Ascending aorta (tissue), 2 donors: ENCODE results near the gene MYZAP. TPM values are rescaled to one million over a fixed set of nuclear protein-coding genes. Genes with fewer than 3 reads are reported as not detected.

Experiments used
- DNase-seq, 2 donors: peaks; one replicate each; pipeline ENCODE4 v3.0.0-alpha.2; 2019; ENCODE audit warnings: low spot score in 2 of 2
- H3K27ac ChIP-seq, 2 donors: fragments of 200-600 bp; sonication (generic); one replicate each; pipeline ENCODE4 v1.5.1; 2016 to 2017; ENCODE audit warnings: mild to moderate bottlenecking in 1 of 2
- H3K27me3 ChIP-seq: fragments of 200-600 bp; sonication (generic); one replicate; pipeline ENCODE4 v1.5.1; 2017
- H3K36me3 ChIP-seq, 2 donors: fragments of 200-600 bp; sonication (generic); one replicate each; pipeline ENCODE4 v1.5.1; 2016
- H3K4me1 ChIP-seq, 2 donors: fragments of 200-600 bp; sonication (generic); one replicate each; pipeline ENCODE4 v1.5.1; 2016 to 2017; ENCODE audit warnings: mild to moderate bottlenecking in 1 of 2
- H3K4me3 ChIP-seq, 2 donors: fragments of 200-600 bp; sonication (generic); one replicate each; pipeline ENCODE4 v1.5.1; 2016 to 2017; ENCODE audit warnings: mild to moderate bottlenecking in 1 of 2
- H3K9me3 ChIP-seq, 2 donors: fragments of 200-600 bp; sonication (generic); one replicate each; pipeline ENCODE4 v1.5.1; 2016
- intact Hi-C: fragments of 100-400 bp; cut with DNase I; formaldehyde crosslinking; loops from one replicate; pipeline ENCODE4 v1.15.1; 2023
- total RNA-seq: library from RNA; depleted of rRNA; stranded (reverse); fragments of >200 nt; gene quantifications from one replicate; pipeline ENCODE4 v1.1.0, GENCODE V29; 2016
- TF ChIP-seq, protein P1 (sequence below), 3 experiments: fragments of 200-600 bp in 2 of 3; fragments of 450-650 bp in 1 of 3; sonication (generic) in 2 of 3; IDR thresholded peaks; one replicate each; pipeline ENCODE4 v1.5.1; 2016 to 2019; ENCODE audit warnings: antibody characterized with exemption in 3 of 3, mild to moderate bottlenecking in 1 of 3, moderate library complexity in 1 of 3

MYZAP gene
- total RNA-seq, 1 donor from 2014 or later: 7.6 TPM

DNA sequence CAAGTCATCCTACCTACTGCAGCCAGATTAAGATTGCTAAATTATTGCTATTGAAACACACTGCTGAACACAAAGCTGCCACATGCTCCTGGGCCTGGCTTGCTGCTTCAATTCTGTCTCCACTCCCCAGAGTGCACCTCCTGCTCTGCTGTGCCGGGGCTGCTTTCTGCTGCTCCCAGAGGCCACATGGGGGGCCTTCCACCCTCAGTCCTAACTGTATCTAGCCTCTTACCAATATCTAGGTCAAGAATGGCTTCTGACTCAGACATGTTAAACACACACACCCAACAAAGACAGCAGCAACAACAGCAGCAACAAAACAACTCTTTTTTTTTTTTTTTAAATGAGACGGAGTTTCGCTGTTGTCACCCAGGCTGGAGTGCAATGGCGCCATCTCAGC lies 33.0 kb downstream of the MYZAP start:
- no peaks in the 10 kb centered on the region for H3K36me3 ChIP-seq
- H3K9me3 ChIP-seq: no peaks in the 10 kb centered on the region
- intact Hi-C loops: no loop called here
- TF ChIP-seq, protein P1, sequence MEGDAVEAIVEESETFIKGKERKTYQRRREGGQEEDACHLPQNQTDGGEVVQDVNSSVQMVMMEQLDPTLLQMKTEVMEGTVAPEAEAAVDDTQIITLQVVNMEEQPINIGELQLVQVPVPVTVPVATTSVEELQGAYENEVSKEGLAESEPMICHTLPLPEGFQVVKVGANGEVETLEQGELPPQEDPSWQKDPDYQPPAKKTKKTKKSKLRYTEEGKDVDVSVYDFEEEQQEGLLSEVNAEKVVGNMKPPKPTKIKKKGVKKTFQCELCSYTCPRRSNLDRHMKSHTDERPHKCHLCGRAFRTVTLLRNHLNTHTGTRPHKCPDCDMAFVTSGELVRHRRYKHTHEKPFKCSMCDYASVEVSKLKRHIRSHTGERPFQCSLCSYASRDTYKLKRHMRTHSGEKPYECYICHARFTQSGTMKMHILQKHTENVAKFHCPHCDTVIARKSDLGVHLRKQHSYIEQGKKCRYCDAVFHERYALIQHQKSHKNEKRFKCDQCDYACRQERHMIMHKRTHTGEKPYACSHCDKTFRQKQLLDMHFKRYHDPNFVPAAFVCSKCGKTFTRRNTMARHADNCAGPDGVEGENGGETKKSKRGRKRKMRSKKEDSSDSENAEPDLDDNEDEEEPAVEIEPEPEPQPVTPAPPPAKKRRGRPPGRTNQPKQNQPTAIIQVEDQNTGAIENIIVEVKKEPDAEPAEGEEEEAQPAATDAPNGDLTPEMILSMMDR (IDR thresholded peaks at IDR 0.05): no peak
- no peaks in the 10 kb centered on the region for H3K27me3 ChIP-seq
- H3K27ac ChIP-seq: no peak overlapping the region
- peaks cover 0 to 12% of the 10 kb centered on the region in 2 donors for H3K4me1 ChIP-seq
- DNase-seq: no peak
- H3K4me3 ChIP-seq: no peak overlapping the region

DNA sequence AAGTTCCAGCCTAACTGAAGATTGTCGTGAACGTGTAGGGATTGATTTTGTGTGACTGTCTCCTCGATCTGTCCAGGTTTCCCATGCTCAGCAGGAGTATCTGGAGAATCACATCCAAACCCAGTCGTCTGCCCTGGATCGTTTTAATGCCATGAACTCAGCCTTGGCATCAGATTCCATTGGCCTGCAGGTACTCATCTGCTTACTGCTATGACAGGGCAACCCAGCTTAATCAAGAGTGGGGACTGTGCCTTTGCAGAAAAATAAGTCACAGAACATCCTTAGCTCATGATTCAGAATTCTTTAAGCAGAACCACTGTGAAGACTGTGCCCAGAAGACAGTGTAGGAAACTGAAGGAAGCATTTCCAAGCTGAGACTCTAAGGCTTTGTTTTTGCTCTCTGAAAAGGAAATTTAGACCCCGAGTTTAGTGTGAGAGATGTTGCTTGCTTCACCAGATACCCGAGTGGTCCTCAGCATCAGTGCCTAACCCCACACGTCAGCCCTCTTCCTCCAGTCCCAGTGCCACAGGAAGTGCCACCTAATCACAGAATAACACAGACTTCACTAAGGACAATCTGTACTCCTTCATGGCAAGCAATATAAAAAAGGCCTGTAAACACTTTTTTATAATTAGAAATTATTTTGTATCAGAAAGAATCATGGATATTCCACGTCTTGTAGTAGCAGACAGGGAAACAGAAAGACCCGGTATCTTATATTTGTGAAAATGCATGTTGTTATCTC lies 34.2 kb downstream of the MYZAP start:
- TF ChIP-seq, protein P1 (IDR thresholded peaks at IDR 0.05): no peak
- intact Hi-C loops: no loop called here
- no peak overlapping the region for H3K27ac ChIP-seq

DNA sequence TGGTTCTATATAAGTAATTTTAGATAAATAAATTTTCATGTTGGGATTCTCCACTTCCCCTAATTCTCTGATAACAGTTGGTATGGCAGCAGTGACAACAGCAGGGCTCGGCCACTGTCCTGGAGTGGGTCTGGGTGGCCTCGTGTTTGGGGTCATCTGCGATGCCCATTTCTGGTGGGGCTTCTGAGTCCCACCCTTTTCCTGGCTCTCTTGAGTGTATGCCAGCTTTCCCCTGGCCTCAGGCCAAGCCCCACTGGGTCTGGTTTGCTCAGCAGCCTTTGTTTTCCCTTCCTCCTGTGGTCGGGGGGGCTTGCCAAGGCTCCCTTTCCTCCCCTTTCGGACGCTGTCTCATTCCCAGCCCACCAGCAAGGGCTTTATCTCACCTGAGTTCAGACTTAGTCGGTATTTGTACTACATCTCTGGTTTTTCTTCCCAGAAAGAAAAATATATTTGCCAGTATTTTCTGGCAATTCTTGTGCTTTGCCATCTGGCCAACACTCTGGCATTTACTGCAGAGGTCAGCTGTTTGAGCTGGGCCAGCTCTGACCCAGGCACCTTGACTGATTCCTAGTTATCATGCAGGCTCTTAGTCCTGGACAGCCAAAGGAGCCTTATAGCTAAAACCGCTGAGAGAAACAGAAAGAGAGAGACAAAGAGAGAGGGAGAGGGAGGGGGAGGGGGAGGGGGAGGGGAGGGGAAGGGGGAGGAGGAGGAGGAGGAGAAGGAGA lies 35.2 kb downstream of the MYZAP start:
- TF ChIP-seq, protein P1 (IDR thresholded peaks at IDR 0.05): no peak
- H3K36me3 ChIP-seq: no peaks in the 10 kb centered on the region
- intact Hi-C loops: no loop called here
- DNase-seq: no peak
- no peak overlapping the region for H3K4me3 ChIP-seq
- H3K9me3 ChIP-seq: no peaks in the 10 kb centered on the region
- H3K27me3 ChIP-seq: no peaks in the 10 kb centered on the region
- no peak overlapping the region for H3K27ac ChIP-seq
- peaks cover 0 to 12% of the 10 kb centered on the region in 2 donors for H3K4me1 ChIP-seq

More for the DNA sequence above, 34.2 kb downstream of the MYZAP start:
- Histone ChIP-seq H3K27me3 (no peaks in the 10 kb centered on the region), H3K36me3 (no peaks in the 10 kb centered on the region), H3K4me1 (peaks cover 0 to 12% of the 10 kb centered on the region in 2 donors), H3K9me3 (no peaks in the 10 kb centered on the region), H3K4me3 (no peak overlapping the region)
- DNase-seq: no peak

DNA sequence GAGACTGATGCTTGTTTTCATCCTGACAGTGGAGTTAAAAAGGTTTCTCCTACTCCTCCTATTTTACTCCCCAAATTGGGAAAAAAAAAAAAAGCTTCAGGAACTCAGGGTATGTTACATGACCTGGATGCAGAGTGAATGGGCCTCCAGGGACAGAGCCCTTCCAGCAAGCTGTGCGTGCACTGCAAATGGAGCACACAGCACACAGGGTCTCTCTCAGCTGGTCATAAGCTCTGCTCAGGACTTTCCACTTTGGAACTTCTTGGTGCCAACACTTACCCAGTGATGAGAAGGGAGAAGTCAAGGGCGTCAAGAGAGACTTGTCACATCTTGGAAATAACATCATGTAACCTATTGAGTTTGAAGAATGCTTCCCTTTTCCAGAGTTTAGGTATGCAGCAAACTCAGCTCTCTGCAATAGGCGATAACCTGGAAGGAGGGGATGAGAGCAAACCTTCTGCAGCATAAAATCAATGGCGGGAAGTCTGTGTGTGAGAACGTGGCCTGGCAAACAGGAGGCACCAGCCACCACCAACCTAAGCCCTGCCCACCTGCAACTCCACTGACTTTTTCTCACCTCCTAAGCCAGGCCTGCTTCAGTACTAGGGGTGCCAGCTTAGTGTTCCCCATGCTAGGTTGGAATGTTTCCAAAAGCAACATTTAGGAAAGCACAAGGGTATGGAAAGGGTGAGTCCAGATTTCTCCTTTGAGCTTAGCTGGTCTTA lies 39.8 kb downstream of the MYZAP start:
- no peak overlapping the region for H3K4me3 ChIP-seq
- DNase-seq: no peak
- H3K27me3 ChIP-seq: no peaks in the 10 kb centered on the region
- no peaks in the 10 kb centered on the region for H3K36me3 ChIP-seq
- no peak overlapping the region for H3K27ac ChIP-seq
- H3K9me3 ChIP-seq: no peaks in the 10 kb centered on the region
- peaks cover 0 to 17% of the 10 kb centered on the region in 2 donors for H3K4me1 ChIP-seq
- TF ChIP-seq, protein P1 (IDR thresholded peaks at IDR 0.05): no peak
- intact Hi-C loops: no loop called here

DNA sequence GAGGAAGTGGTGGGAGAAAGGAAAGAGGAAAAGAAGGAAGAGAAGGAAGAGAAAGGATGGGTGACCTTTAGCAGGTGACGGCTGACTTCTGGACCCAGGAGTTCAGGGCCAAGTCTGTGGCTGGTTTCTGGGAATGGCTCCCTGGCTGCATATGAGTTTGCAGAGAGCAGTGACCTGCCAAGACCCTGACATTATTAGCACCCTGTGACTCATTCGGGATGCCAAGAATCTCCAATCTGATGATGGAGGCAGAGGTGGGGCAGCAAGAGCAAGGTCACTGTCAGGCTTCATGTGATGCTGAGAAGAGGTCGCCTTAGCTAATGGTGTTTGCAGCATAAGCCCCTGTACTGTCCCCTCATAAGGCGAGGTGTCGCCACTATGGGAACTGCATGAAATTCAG lies 42.6 kb downstream of the MYZAP start:
- TF ChIP-seq, protein P1 (IDR thresholded peaks at IDR 0.05): no peak
- H3K27me3 ChIP-seq: no peaks in the 10 kb centered on the region
- H3K36me3 ChIP-seq: no peaks in the 10 kb centered on the region
- H3K9me3 ChIP-seq: no peaks in the 10 kb centered on the region
- H3K4me1 ChIP-seq: peaks cover 0 to 12% of the 10 kb centered on the region in 2 donors
- DNase-seq: no peak
- no peak overlapping the region for H3K4me3 ChIP-seq
- intact Hi-C loops: no loop called here
- H3K27ac ChIP-seq: no peak overlapping the region
